Right ventricle myocardium inferior (tissue), 1 donor: ENCODE data around the gene UNC80. TPM values are rescaled to one million over a fixed set of nuclear protein-coding genes. Genes with fewer than 3 reads are reported as not detected.

Experiments
- ATAC-seq: fragments of 200-7000 bp; cut with Tn5 transposase; one replicate; pipeline ENCODE4 v1.9.1; 2020; ENCODE audit warnings: mild to moderate bottlenecking, moderate library complexity
- DNase-seq: peaks from one replicate; pipeline ENCODE4 v3.0.0; 2021; ENCODE audit errors: missing footprints
- intact Hi-C: fragments of 100-400 bp; cut with DNase I; formaldehyde crosslinking; loops from one replicate; pipeline ENCODE4 v1.11.0; 2022
- total RNA-seq: library from RNA; stranded (reverse); fragmentation: NEBNext Ultra II Directional; extraction: Animal tissue kit (Norgen Biotek cat#: 25700); gene quantifications from one replicate; pipeline ENCODE4 v1.2.1, GENCODE V29; 2021
- donor health status: DM: no; HTN: yes; CAD: no; lungs with severe emphysema.

Gene UNC80
- total RNA-seq, 1 donor from 2014 or later: not detected

- DNase-seq (no peak), ATAC-seq (no peak)
- intact Hi-C loops: no loop called here
Observed at GRCh38 chr2:209942936-209943605, 171.4 kb downstream of the UNC80 start.

- DNase-seq (no peak), ATAC-seq (no peak)
- intact Hi-C loops: no loop called here
Observed at GRCh38 chr2:209943776-209944175, 172.1 kb downstream of the UNC80 start.

GRCh38 chr2:209946539-209946938 is 174.9 kb downstream of the UNC80 start:
- ATAC-seq: no peak
- intact Hi-C loops: no loop called here
- no peak for DNase-seq

- no peak for DNase-seq
- intact Hi-C loops: no loop called here
- ATAC-seq: no peak
Observed at GRCh38 chr2:209956271-209956670, 184.6 kb downstream of the UNC80 start.

- intact Hi-C loops: no loop called here
- ATAC-seq: no peak
Observed at GRCh38 chr2:209958016-209958415, 186.4 kb downstream of the UNC80 start.

DNA sequence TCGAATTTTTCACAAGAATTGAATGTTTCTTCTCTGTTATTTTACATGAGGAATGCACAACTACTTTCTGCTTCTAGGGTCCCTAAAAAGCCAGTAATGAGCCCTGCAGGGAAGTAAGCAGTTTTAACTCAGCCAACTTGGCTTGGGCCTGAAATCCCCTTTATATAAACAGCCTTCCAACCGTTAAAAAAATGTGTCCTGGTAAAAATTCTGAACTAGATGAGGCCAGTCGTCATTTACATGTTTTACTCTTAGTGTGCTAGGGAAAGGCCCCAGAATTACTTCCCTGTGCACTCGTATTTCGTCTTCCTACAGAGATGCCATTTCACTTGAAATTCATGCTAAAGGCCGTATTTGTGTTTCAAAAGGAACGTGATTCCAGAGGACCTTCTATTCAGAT is 188.4 kb downstream of the UNC80 start:
- ATAC-seq (no peak), DNase-seq (no peak)
- intact Hi-C loops: loop anchor here (5.0 to 10.0 kb wide), 2 partner anchors 535 to 623 kb away; partner anchors contain the start of gene MAP2

More at GRCh38 chr2:209958016-209958415, 186.4 kb downstream of the UNC80 start:
- DNase-seq: no peak

DNA sequence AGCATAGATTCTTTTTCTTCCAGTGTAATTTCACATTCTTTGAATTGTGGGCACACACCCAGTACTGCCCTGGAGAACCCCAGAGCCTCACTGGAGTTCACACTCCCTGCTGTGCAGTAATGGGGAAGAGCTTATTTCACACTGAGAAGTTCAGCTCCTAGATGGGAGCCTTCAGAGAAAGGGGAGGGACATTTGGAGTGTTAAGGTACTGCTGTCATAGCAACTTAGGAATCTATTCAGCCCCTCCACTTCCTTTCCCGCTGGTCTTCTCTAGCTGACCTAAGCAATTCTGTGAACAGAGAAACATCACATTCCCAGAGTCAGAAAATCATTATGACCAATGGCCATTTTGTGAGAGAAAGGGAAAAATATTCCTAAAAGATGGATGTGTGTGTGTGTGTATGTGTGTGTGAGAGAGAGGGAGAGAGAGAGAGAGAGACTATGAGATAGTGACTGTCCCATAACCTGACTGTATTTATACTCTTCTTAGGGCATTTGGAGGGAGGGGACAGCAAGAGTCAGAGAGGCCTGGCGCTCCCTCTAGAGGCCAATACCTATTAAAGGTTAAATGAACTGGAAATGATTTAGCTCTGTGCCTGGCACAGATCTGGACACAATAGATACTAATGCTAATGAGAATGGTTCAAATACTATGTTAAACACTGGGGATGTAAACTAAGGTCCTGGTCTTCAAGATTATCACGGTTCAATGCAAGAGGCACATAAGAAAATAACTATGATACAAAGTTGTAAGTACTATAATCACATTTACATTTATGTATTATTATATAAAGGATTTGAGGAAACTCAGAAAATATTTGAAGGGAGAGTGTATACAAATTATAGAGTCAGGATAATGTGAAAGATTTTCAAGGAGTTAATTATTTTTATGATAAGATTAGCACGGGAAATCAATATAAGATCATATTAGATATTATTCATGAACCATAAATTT is 189.3 kb downstream of the UNC80 start:
- DNase-seq (no peak), ATAC-seq (peak; percentile 65)
- intact Hi-C loops: loop anchor here (5.0 to 10.0 kb wide), 2 partner anchors 536 to 624 kb away; partner anchors contain the start of gene MAP2

DNA sequence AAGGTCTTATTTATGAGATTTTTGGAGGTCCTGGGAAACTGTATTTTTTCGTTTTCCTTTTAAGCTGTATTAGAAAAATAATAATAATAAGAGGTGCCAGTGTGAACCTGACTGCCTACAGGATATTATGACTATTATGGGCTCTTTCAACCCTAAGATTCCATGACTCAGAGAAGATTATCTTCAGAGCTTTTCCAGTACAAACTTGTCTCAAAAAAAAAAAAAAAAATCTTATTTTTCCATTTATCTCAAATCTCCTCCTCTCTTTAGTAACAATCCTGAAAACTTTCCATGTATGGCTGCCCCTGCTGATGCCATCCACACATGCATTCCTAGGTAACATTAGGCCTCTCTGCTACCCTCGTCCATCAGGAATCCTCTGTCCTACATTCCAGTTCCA is 194.1 kb downstream of the UNC80 start:
- intact Hi-C loops: loop anchor here (10.0 kb wide), 1 partner anchor 541 kb away; the partner anchor contains the start of gene MAP2
- DNase-seq: no peak
- ATAC-seq: no peak

DNA sequence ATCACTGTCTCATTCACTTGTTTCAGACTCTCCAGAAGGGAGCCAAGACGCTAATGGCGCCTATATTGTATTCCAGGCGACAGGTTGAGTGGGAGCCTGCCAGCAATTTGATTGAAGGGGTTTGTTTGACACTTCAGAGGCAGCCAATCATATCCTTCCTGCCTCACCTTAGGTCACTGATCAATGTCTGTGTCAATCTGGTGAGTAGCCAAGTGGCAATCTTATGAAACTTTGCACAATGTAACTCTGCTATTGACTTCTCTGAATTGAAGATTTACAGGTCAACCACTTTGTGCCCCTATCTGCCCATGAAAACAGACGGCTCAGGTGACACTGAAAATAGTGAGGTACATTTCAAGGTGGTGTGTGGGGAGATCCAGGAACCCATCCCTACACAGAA is 198.1 kb downstream of the UNC80 start:
- ATAC-seq (no peak), DNase-seq (no peak)
- intact Hi-C loops: loop anchor here (10.0 kb wide), 1 partner anchor 545 kb away; the partner anchor contains the start of gene MAP2

DNA sequence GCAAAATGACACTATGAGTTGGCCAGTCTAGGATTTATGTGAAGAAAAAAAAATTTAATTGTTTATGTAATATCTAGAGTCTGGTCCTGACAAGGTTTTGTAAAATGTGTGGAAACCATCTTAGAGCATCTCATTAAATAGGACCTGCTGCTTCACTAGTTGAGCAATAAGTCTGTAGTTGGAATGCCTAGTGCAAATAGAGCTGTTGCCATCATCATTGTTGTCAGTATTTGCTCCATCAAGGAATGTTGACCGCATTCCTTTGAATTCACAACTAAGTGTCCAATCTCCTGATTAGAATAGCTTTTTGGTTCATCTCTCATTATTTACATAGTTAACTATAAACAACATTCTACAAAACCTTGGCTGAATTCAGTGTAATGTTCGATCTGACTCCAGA is 198.6 kb downstream of the UNC80 start:
- DNase-seq: no peak
- ATAC-seq: no peak
- intact Hi-C loops: no loop called here

DNA sequence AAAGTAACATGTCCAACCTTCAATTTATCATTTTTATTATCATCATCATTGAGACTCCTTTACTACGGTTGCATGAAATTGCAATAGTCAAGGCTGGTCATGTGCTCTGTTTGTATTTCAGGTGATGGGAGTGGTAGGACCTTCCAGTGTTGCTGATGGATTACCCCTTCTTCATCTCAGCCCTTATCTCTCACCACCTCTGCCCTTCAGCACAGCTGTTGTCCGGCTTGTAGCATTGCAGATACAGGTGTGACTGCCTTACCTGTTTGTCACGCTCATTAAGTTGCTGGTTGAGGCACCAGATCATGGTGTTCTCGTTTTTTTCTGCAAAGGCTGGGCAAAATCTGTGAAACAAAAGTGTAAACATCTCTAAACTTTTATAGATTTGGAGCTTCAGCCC is 199.1 kb downstream of the UNC80 start:
- no peak for DNase-seq
- ATAC-seq: no peak
- intact Hi-C loops: no loop called here

GRCh38 chr2:209973328-209973727 is 201.7 kb downstream of the UNC80 start:
- no peak for ATAC-seq
- DNase-seq: no peak
- intact Hi-C loops: no loop called here

DNA sequence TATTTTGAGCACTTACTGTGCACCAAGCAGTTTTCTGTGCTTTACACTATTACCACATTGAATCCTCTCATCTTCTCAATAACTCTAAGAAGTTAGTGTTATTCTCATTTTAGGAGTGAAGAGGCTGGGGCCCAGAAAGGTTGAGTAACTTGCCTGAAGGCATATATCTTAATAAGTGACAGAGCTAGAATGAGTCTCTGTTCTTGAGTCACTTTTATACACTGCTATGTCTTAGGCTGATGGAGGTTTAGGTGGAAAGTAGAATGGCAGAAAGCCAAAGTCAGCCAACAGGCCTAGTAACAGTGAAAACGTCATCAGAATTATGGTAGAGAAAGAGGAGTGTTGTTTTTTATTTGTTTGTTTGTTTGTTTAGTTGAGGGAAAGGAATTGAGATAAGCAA is 202.9 kb downstream of the UNC80 start:
- intact Hi-C loops: no loop called here
- ATAC-seq: no peak
- no peak for DNase-seq

GRCh38 chr2:209976698-209977385 is 205.2 kb downstream of the UNC80 start:
- ATAC-seq: no peak
- no peak for DNase-seq
- intact Hi-C loops: loop anchor here (1.0 kb wide), 1 partner anchor 223 kb away; no protein-coding TSS in a partner anchor

- intact Hi-C loops: loop anchor here (1.0 kb wide), 1 partner anchor 223 kb away; no protein-coding TSS in a partner anchor
- DNase-seq (no peak), ATAC-seq (no peak)
Observed at GRCh38 chr2:209977386-209978239, 206.0 kb downstream of the UNC80 start.

- DNase-seq: no peak
- ATAC-seq: no peak
- intact Hi-C loops: loop anchor here (10.0 kb wide), 1 partner anchor 91 kb away; no protein-coding TSS in a partner anchor
Observed at GRCh38 chr2:209984291-209984690, 212.7 kb downstream of the UNC80 start.

- no peak for ATAC-seq
- DNase-seq: no peak
- intact Hi-C loops: loop anchor here (10.0 kb wide), 1 partner anchor 89 kb away; no protein-coding TSS in a partner anchor
Observed at GRCh38 chr2:209985874-209986273, 214.2 kb downstream of the UNC80 start.

DNA sequence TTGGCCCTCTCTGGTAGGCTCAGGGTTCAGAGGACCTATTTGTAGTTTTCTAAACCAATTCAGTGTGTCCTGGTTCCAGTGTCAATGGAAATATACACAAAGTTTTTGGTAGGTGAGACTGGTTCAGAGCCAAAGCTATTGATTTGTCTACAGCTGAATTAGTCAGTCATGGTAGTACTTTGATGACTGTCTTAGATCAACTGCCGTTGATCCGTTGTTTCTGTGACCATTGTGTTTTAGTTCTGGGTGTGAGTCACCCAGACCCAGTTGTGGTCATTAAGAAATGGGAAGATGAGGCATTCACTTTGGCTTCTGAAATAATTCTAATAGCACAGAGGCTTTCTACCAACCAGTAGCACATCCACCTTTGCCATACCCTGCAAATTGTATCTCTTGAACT is 214.8 kb downstream of the UNC80 start:
- intact Hi-C loops: loop anchor here (10.0 kb wide), 1 partner anchor 88 kb away; no protein-coding TSS in a partner anchor
- ATAC-seq: no peak
- no peak for DNase-seq
